Measurements from ENCODE around the gene TC2N. TPM values are rescaled to one million over a fixed set of nuclear protein-coding genes. Genes with fewer than 3 reads are reported as not detected.

The TC2N gene
- total RNA-seq, 1 experiment from 2014 or later: 30.6 TPM

DNA sequence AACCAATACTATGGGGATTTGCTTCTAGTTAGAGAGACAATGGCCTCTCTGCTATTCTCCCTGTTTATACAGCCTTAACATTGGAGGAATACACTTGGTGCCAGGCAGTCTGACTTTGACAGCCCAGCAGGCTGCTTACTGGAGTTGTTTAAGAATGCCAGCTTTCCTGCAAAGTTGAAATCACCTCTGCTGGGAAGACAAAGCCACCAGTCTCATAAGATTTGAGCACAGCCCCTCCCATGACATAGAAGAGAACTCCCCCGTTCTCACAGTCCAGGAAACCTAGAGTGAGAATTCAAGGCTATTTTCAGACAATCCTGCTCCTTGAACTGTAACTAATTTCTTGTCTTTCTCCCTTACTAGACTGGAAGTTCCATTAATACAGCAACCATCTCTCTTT lies 114.4 kb downstream of the TC2N start:
- POLR2A ChIA-PET: no interaction called here

DNA sequence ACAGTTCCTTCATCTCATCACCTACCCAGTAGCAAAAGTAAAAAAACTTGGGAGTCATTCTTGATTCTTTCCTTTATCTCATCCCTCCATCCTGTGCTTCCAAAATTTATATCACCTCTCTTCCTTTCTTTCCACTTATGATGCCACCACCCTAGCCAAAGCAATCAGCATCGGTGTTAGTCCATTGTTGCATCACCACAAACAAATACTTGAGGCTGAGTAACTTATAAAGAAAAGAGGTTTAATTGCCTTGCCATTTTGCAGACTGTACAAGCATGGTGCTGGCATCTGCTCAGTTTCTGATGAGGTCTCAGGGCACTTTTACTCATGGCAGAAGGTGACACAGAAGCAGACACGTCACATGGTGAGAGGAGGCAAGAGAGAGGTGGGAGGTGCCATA lies 115.6 kb downstream of the TC2N start:
- H3K4me3 ChIP-seq (ENCODE audit: low read depth, low read length): no peak overlapping the region
- Mint-ChIP-seq H3K36me3 (ENCODE audit: insufficient read depth, unreplicated experiment) (peaks cover 9% of the 10 kb centered on the region), H3K27me3 (ENCODE audit: insufficient read depth, unreplicated experiment) (no peaks in the 10 kb centered on the region), H3K4me3 (ENCODE audit: unreplicated experiment) (no peak overlapping the region), H3K4me1 (ENCODE audit: low read depth, unreplicated experiment) (peaks cover 15% of the 10 kb centered on the region), H3K9me3 (ENCODE audit: unreplicated experiment) (peaks cover 12% of the 10 kb centered on the region), H3K27ac (ENCODE audit: unreplicated experiment) (no peak overlapping the region)
- no peaks in the 10 kb centered on the region for H3K36me3 ChIP-seq (ENCODE audit: control insufficient read depth, insufficient read depth, low read length)
- H3K27me3 ChIP-seq (replicated peaks; ENCODE audit: control insufficient read depth, insufficient read depth, low read length): no peaks in the 10 kb centered on the region
- no peaks in the 10 kb centered on the region for H3K9me3 ChIP-seq
- ChIA-PET POLR2A (no interaction called here), CTCF (no interaction called here)
- TF ChIP-seq, protein P1, sequence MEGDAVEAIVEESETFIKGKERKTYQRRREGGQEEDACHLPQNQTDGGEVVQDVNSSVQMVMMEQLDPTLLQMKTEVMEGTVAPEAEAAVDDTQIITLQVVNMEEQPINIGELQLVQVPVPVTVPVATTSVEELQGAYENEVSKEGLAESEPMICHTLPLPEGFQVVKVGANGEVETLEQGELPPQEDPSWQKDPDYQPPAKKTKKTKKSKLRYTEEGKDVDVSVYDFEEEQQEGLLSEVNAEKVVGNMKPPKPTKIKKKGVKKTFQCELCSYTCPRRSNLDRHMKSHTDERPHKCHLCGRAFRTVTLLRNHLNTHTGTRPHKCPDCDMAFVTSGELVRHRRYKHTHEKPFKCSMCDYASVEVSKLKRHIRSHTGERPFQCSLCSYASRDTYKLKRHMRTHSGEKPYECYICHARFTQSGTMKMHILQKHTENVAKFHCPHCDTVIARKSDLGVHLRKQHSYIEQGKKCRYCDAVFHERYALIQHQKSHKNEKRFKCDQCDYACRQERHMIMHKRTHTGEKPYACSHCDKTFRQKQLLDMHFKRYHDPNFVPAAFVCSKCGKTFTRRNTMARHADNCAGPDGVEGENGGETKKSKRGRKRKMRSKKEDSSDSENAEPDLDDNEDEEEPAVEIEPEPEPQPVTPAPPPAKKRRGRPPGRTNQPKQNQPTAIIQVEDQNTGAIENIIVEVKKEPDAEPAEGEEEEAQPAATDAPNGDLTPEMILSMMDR (IDR thresholded peaks at IDR 0.05; ENCODE audit: insufficient read depth in 1 of 2, low read depth in 1 of 2, low read length in 1 of 2, severe bottlenecking in 1 of 2, unreplicated experiment in 1 of 2): no peak
- intact Hi-C loops (cut with micrococcal nuclease; ENCODE audit: unreplicated experiment): no loop called here
- no TSS peak for BruUV-seq (replicated peaks)
- DNase-seq: no peak
- H3K4me1 ChIP-seq: peaks cover 35% of the 10 kb centered on the region

More for the DNA sequence above, 114.4 kb downstream of the TC2N start:
- no peaks in the 10 kb centered on the region for H3K36me3 ChIP-seq (ENCODE audit: control insufficient read depth, insufficient read depth, low read length)
- Mint-ChIP-seq H3K4me1 (ENCODE audit: low read depth, unreplicated experiment) (peaks cover 15% of the 10 kb centered on the region), H3K9me3 (ENCODE audit: unreplicated experiment) (peaks cover 12% of the 10 kb centered on the region), H3K27me3 (ENCODE audit: insufficient read depth, unreplicated experiment) (no peaks in the 10 kb centered on the region), H3K27ac (ENCODE audit: unreplicated experiment) (no peak overlapping the region), H3K36me3 (ENCODE audit: insufficient read depth, unreplicated experiment) (peaks cover 9% of the 10 kb centered on the region), H3K4me3 (ENCODE audit: unreplicated experiment) (no peak overlapping the region)
- intact Hi-C loops (cut with micrococcal nuclease; ENCODE audit: unreplicated experiment): no loop called here
- H3K27me3 ChIP-seq (replicated peaks; ENCODE audit: control insufficient read depth, insufficient read depth, low read length): no peaks in the 10 kb centered on the region
- CTCF ChIA-PET: no interaction called here
- DNase-seq: no peak
- BruUV-seq (replicated peaks): no TSS peak
- peaks cover 42% of the 10 kb centered on the region for H3K4me1 ChIP-seq
- H3K9me3 ChIP-seq: no peaks in the 10 kb centered on the region
- TF ChIP-seq, protein P1 (IDR thresholded peaks at IDR 0.05; ENCODE audit: insufficient read depth in 1 of 2, low read depth in 1 of 2, low read length in 1 of 2, severe bottlenecking in 1 of 2, unreplicated experiment in 1 of 2): no peak
- no peak overlapping the region for H3K4me3 ChIP-seq (ENCODE audit: low read depth, low read length)

DNA sequence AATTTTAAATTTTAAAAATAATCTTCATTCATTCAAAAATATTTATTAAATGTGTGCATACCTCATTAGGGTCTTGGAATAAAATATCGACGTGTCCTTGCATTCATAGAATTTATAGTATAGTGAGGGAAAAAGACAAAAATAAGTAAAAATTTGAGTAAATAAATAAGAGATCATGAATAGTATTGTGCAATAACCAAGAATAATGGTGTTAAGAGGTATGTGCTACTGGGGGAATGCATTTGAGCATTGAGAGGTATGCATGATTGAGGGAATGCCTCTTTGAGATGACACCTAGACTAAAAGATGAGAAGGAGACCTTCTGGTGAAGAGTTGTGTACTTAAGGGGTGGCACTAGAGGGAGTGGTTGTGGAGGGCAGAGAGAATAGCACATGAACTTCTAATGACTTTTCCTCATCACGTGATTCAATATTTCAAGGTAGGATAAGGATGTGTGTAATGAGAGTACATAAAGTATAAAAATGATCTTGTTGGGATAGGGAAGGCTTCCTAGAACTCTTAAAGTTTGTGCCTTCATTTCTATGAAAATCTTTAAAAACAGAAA lies 116.6 kb downstream of the TC2N start:
- peaks cover 9% of the 10 kb centered on the region for H3K36me3 Mint-ChIP-seq (ENCODE audit: insufficient read depth, unreplicated experiment)
- H3K36me3 ChIP-seq (ENCODE audit: control insufficient read depth, insufficient read depth, low read length): no peaks in the 10 kb centered on the region
- peaks cover 25% of the 10 kb centered on the region for H3K4me1 ChIP-seq
- ChIA-PET CTCF (no interaction called here), POLR2A (no interaction called here)
- intact Hi-C loops (cut with micrococcal nuclease; ENCODE audit: unreplicated experiment): no loop called here
- H3K4me3 ChIP-seq (ENCODE audit: low read depth, low read length): no peak overlapping the region
- H3K9me3 ChIP-seq: no peaks in the 10 kb centered on the region
- peaks cover 15% of the 10 kb centered on the region for H3K4me1 Mint-ChIP-seq (ENCODE audit: low read depth, unreplicated experiment)
- H3K4me3 Mint-ChIP-seq (ENCODE audit: unreplicated experiment): no peak overlapping the region
- H3K27me3 Mint-ChIP-seq (ENCODE audit: insufficient read depth, unreplicated experiment): no peaks in the 10 kb centered on the region
- TF ChIP-seq, protein P1 (IDR thresholded peaks at IDR 0.05; ENCODE audit: insufficient read depth in 1 of 2, low read depth in 1 of 2, low read length in 1 of 2, severe bottlenecking in 1 of 2, unreplicated experiment in 1 of 2): no peak
- peaks cover 12% of the 10 kb centered on the region for H3K9me3 Mint-ChIP-seq (ENCODE audit: unreplicated experiment)
- no TSS peak for BruUV-seq (replicated peaks)
- no peak for DNase-seq
- H3K27me3 ChIP-seq (replicated peaks; ENCODE audit: control insufficient read depth, insufficient read depth, low read length): no peaks in the 10 kb centered on the region
- no peak overlapping the region for H3K27ac Mint-ChIP-seq (ENCODE audit: unreplicated experiment)

Data from Caco-2 (cell line).